MCF 10A (cell line): Measurements from ENCODE around the gene FRS3. TPM values are rescaled to one million over a fixed set of nuclear protein-coding genes. Genes with fewer than 3 reads are reported as not detected.
A peak's percentile ranks its signal among the peaks of the same experiment; 100 is the strongest.

Experiments
- BruUV-seq: library from RNA; stranded (reverse); fragments of 400-500 nt; replicated peaks from 2 replicates; lab custom pipeline; 2021; lab: Mats Ljungman, UMichigan
- CTCF ChIA-PET: fragments of 300-600 bp; sonication (Branson Sonifier 250); formaldehyde crosslinking; extraction: SDS; loops from one replicate; lab custom pipeline; 2021; ENCODE audit warnings: antibody characterized with exemption, inconsistent platforms; lab: Yijun Ruan, JAX
- POLR2A ChIA-PET: fragments of 300-600, 350-650 bp; sonication (Branson Sonifier 250); formaldehyde crosslinking; extraction: SDS; loops from one replicate; lab custom pipeline; 2020; ENCODE audit warnings: antibody characterized with exemption, inconsistent platforms; lab: Yijun Ruan, JAX
- DNase-seq: peaks from one replicate; pipeline ENCODE4 v3.0.0-alpha.2; 2018; ENCODE audit not compliant: unreplicated experiment
- H3K27ac Mint-ChIP-seq: one replicate; pipeline ENCODE4 v1.8.0; 2022; ENCODE audit warnings: mild to moderate bottlenecking, low read depth, mixed read lengths; ENCODE audit not compliant: unreplicated experiment
- H3K27me3 Mint-ChIP-seq: one replicate; pipeline ENCODE4 v1.8.0; 2022; ENCODE audit warnings: mixed read lengths; ENCODE audit not compliant: insufficient read depth, unreplicated experiment
- H3K36me3 Mint-ChIP-seq: one replicate; pipeline ENCODE4 v1.8.0; 2022; ENCODE audit warnings: mild to moderate bottlenecking, moderate library complexity, mixed read lengths; ENCODE audit not compliant: insufficient read depth, unreplicated experiment
- H3K4me1 Mint-ChIP-seq: one replicate; pipeline ENCODE4 v1.8.0; 2022; ENCODE audit warnings: mixed read lengths; ENCODE audit not compliant: insufficient read depth, unreplicated experiment
- H3K4me3 Mint-ChIP-seq: one replicate; pipeline ENCODE4 v1.8.0; 2022; ENCODE audit warnings: mild to moderate bottlenecking, moderate library complexity, mixed read lengths; ENCODE audit not compliant: unreplicated experiment
- H3K9me3 Mint-ChIP-seq: one replicate; pipeline ENCODE4 v1.8.0; 2022; ENCODE audit warnings: mixed read lengths; ENCODE audit not compliant: unreplicated experiment
- intact Hi-C: fragments of 100-400 bp; cut with micrococcal nuclease; formaldehyde crosslinking; loops from 2 replicates; pipeline ENCODE4 v1.14.1; 2022
- total RNA-seq: library from RNA; stranded (reverse); gene quantifications from 2 replicates; pipeline ENCODE4 v1.2.3, GENCODE V29; 2022
- TF ChIP-seq, protein P1 (sequence below): fragments of 200-600 bp; IDR thresholded peaks from one replicate; pipeline ENCODE4 v1.8.0; 2022; ENCODE audit warnings: antibody characterized with exemption, mild to moderate bottlenecking; ENCODE audit not compliant: unreplicated experiment

FRS3 gene
- total RNA-seq, 1 experiment from 2014 or later, result 3.9 TPM

DNA sequence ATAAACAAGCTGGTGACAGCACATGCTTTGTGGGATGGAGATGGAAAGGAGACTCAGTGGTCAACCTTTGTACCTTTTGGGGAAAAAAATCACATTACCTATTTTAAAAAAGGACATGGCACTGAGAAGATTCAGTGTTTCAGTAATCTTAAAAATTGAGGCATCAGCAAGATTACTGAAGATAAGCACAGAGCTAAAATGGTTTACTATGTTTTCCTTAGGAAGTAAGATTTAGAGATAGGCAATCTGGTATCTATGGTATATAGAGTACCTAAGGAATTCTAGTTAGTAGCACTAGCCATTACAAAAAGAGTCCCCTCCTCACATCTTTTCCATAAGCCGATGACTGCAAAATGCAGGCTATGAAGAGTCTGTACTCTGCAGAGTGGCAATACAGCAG, 43.5 kb upstream of the FRS3 start:
- no peaks in the 10 kb centered on the region for H3K27me3 Mint-ChIP-seq
- H3K4me3 Mint-ChIP-seq, result no peak overlapping the region
- H3K4me1 Mint-ChIP-seq, result no peaks in the 10 kb centered on the region
- TF ChIP-seq, protein P1, sequence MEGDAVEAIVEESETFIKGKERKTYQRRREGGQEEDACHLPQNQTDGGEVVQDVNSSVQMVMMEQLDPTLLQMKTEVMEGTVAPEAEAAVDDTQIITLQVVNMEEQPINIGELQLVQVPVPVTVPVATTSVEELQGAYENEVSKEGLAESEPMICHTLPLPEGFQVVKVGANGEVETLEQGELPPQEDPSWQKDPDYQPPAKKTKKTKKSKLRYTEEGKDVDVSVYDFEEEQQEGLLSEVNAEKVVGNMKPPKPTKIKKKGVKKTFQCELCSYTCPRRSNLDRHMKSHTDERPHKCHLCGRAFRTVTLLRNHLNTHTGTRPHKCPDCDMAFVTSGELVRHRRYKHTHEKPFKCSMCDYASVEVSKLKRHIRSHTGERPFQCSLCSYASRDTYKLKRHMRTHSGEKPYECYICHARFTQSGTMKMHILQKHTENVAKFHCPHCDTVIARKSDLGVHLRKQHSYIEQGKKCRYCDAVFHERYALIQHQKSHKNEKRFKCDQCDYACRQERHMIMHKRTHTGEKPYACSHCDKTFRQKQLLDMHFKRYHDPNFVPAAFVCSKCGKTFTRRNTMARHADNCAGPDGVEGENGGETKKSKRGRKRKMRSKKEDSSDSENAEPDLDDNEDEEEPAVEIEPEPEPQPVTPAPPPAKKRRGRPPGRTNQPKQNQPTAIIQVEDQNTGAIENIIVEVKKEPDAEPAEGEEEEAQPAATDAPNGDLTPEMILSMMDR, result no peak
- POLR2A ChIA-PET, result interaction anchor here (0.6 kb wide), 1 partner anchor 181 kb away, joined by 3 read pairs; no protein-coding TSS in a partner anchor
- no peaks in the 10 kb centered on the region for H3K9me3 Mint-ChIP-seq
- no peak for DNase-seq
- no peak overlapping the region for H3K27ac Mint-ChIP-seq
- intact Hi-C loops, result no loop called here
- CTCF ChIA-PET, result interaction anchor here (0.6 to 2.1 kb wide), 2 partner anchors 22 to 30 kb away, joined by 3 to 6 read pairs; no protein-coding TSS in a partner anchor
- no peaks in the 10 kb centered on the region for H3K36me3 Mint-ChIP-seq
- no TSS peak for BruUV-seq

DNA sequence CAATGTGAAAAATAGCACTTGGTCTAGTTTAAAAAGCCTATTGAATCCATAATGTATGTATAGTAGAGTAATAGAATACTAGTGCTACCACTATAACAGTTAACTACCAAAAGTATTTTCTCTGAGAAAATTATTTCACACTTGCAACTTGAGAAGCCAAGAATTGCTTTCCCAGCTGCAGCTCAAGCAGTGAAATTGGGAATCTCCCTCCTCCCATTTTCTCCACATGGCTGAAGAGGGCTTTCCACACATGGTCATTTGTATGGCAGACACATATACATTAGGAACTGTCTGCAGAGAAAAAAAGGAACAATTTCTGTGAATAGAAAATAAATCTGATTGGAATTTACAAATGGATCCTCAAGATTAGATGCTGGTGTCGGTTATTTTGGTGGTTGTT, 42.3 kb upstream of the FRS3 start:
- Mint-ChIP-seq H3K27me3 (no peaks in the 10 kb centered on the region), H3K36me3 (no peaks in the 10 kb centered on the region), H3K9me3 (no peaks in the 10 kb centered on the region), H3K4me1 (no peaks in the 10 kb centered on the region), H3K27ac (no peak overlapping the region), H3K4me3 (no peak overlapping the region)
- ChIA-PET POLR2A (no interaction called here), CTCF (no interaction called here)
- intact Hi-C loops, result no loop called here
- no TSS peak for BruUV-seq
- TF ChIP-seq, protein P1, result no peak
- DNase-seq, result no peak

DNA sequence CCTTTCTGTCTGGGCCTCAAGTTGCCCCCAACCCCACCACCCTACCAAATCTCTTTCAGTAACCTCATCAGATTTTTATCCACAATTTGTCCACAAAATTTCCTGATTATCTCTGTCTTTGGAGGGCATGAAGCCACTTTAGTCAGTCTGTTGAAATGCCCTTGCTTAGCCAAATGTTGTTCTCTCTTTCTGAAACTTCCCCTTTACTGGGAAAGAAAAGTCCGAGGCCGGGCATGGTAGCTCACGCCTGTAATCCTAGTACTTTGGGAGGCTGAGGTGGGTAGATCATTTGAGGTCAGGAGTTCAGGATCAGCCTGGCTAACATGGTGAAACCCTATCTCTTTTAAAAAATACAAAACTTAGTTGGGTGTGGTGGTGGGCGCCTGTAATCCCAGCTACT, 41.6 kb upstream of the FRS3 start:
- intact Hi-C loops, result no loop called here
- ChIA-PET POLR2A (interaction anchor here (0.6 kb wide), 1 partner anchor 123 kb away, joined by 3 read pairs; no protein-coding TSS in a partner anchor), CTCF (interaction anchor here (0.7 to 1.0 kb wide), 2 partner anchors 26 to 205 kb away, joined by 3 read pairs; no protein-coding TSS in a partner anchor)
- peaks cover 2% of the 10 kb centered on the region for H3K4me1 Mint-ChIP-seq
- H3K27me3 Mint-ChIP-seq, result no peaks in the 10 kb centered on the region
- H3K9me3 Mint-ChIP-seq, result no peaks in the 10 kb centered on the region
- no peak for DNase-seq
- H3K4me3 Mint-ChIP-seq, result no peak overlapping the region
- TF ChIP-seq, protein P1, result no peak
- H3K27ac Mint-ChIP-seq, result no peak overlapping the region
- BruUV-seq, result no TSS peak
- H3K36me3 Mint-ChIP-seq, result no peaks in the 10 kb centered on the region

DNA sequence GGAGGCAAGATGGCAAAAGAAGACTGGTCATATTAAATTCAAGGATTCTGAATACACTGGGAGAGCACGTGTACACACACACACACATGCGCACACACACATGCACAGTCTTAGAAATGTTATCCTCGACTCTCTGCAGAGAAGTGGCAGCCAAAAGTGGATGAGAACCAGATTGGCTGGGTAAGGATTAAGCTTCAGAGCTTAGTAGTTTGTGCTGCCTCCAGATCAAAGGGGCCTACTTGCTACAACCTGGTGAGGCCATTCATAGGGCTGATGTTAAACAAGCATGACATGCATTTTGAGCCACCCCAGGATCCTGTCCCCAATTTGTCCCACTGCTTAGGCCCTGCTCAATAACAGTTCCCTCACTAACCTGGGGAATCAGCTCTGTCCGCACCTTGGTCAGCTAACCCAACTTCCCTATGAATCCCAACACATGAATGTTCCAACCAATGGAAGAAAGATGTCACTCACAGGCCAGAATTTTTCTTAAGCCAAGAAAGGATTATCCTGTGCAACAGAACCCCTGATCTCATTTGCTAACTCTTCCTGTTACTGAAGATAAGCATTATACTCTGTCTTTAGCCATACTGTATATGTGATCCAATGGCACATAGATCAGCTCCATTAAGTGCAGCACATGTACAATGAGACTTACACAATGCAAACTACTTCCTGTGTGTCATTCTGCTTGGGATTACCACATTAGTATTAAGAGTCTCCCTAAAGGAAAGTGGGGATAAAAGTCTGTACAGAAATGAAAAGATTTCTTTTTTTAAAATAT, 38.8 kb upstream of the FRS3 start:
- BruUV-seq, result no TSS peak
- Mint-ChIP-seq H3K4me1 (peaks cover 7% of the 10 kb centered on the region), H3K9me3 (no peaks in the 10 kb centered on the region), H3K27ac (no peak overlapping the region), H3K27me3 (no peaks in the 10 kb centered on the region), H3K36me3 (no peaks in the 10 kb centered on the region), H3K4me3 (no peak overlapping the region)
- ChIA-PET POLR2A (no interaction called here), CTCF (interaction anchor here (0.6 to 0.9 kb wide), 2 partner anchors 18 to 19 kb away, joined by 3 read pairs; no protein-coding TSS in a partner anchor)
- DNase-seq, result peak; percentile 26
- intact Hi-C loops, result no loop called here
- TF ChIP-seq, protein P1, result no peak
